Stimulated activated naive CD4-positive, alpha-beta T cell treated with Interleukin-2 at 50 U/mL for 16 hours (primary cell): ENCODE data around the gene HTD2.

ENCODE experiments used
- DNase-seq: peaks from one replicate; lab custom pipeline; 2025; lab: John Stamatoyannopoulos, UW

Gene HTD2

DNA sequence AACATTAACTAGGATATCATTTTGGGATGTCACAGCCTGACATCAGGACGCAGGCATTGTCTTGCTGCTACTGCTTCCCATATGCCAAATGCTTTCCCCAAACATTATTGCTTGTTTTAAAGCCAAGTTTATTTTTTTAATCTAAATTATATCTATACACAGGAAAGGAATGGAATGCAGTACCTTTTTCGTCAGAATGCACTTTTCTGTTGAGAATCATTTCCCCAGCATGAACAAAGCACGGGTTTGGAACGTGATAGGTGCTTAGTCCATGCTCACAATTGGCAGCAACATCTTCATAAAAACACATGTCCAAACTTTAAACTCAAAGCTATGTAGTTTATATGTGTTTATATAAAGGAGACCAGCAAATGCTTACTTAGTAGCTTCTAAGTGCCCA, 52.5 kb downstream of the HTD2 start:
- DNase-seq = no peak

DNA sequence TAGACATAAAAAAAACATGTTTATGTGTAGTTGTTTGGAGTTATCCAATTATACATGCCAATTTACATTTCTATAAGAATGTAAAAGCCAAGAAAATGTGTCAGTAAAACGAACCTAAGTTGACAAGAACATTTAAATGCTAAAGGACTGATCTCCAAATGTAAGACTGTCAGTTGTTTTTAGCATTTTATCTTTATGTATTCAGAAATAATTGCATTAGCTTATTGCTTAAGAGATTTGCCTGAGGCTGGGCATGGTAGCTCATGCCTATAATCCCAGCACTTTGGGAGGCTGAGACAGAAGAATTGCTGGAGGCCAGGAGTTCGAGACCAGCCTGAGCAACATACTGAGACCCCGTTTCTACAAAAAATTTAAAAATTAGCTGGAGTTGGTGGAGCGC, 53.3 kb downstream of the HTD2 start:
- DNase-seq = no peak

DNA sequence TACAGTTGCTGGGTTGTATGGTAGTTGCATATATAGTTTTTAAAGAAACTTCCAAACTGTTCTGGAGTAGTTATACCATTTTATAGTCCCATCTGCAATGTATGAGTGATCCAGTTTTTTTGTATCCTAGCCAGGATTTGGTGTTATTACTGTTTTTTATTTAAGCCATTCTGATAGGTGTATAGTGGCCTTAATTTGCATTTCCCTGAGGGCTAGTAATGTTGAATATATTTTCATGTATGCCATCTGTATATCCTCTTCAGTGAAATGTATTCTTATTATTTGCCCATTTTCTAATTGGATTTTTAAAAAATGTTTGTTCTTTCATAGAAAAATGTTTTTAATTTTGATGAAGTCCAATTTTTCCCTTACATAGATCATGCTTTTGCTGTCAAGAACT, 55.5 kb downstream of the HTD2 start:
- DNase-seq = no peak

DNA sequence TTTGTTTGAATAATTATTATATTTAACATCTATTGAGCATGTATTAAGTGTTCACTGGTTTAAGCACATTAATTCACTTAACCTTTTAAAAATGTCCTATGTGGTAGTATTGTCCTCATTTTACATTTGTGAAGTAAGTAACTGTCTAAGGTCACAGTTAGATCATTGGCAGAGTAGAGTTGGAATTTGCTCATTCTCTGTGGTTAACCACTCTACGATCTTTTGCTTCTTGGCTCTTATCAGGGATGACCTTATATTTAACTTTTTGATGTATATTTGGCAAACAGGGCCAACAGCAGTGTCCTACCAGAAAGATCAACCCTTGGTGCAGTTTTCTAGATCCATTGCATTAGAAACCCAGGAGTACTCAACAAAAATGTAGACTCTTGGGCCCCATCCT, 60.4 kb downstream of the HTD2 start:
- DNase-seq = no peak

DNA sequence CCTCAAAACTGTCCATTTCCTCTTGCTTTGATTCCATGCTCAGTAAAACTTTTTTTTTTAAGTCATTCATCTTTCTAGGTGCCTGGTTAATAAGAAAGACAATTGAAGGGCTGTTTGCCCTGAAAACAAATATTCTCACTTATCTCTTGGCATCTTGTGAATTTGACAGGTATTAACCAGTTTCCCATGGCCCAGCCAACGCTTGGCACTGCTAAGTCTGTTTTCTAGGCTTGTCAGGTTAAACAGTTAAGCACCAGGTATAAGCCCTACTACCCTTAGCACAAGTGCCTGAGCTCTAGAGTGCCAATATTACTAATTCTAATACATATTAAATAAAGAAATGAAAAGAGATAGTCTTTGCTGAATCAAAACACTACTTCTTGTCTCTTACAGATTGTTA, 62.7 kb downstream of the HTD2 start:
- DNase-seq = no peak
